Fibroblast of mammary gland (primary cell): ENCODE results near the gene MS4A10.

ENCODE experiments used
- DNase-seq: peaks from one replicate; pipeline ENCODE4 v3.0.0-alpha.2; 2010; ENCODE audit warnings: low read depth
- H3K4me3 ChIP-seq: 2 replicates; pipeline ENCODE4 v1.5.1; 2011; ENCODE audit warnings: low read depth, mild to moderate bottlenecking, low read length, moderate library complexity; ENCODE audit not compliant: control insufficient read depth
- TF ChIP-seq, protein P1 (sequence below): conservative IDR thresholded peaks from 2 replicates; pipeline ENCODE4 v1.5.1; 2011; ENCODE audit warnings: low read depth, low read length, inconsistent platforms; ENCODE audit not compliant: control insufficient read depth, insufficient read depth

MS4A10 gene

DNA sequence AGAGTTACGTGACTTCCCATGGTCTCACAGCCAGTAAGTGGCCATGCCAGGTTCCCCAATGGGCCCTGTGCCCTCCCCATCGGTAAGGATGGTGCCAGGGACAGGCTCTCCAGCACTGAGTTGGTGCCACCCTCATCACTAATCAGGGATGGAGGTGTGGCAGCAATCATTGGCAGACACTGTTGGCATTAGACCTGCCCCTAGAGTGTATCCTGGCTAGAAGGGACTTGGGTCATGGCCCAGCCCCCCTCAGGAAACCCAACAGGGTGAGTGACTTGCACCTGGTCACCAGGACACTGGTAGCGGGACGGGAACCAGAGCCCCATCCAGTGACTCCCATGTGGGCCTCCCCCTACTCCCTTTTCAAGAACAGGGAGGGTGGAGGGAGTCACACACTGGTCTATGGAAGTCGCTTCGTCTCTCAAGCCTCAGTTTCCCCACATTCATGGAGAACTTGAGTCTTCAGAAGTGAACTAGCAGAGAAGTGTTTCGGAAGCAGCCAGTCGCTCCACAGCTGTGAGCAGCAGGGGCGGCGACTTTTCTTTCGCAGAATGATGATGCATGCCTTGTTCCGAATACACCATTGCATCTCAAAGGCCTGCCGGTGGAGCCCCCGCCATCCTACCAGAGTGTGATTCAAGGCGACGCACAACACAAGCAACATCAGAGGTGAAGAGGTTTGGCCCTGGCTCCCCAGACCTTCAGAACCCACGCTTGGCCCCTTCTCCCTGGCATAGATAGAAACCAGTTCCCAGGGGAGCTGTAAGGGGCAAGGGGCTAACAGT, 12.9 kb downstream of the MS4A10 start:
- no peak for DNase-seq
- no peak overlapping the region for H3K4me3 ChIP-seq
- TF ChIP-seq, protein P1, sequence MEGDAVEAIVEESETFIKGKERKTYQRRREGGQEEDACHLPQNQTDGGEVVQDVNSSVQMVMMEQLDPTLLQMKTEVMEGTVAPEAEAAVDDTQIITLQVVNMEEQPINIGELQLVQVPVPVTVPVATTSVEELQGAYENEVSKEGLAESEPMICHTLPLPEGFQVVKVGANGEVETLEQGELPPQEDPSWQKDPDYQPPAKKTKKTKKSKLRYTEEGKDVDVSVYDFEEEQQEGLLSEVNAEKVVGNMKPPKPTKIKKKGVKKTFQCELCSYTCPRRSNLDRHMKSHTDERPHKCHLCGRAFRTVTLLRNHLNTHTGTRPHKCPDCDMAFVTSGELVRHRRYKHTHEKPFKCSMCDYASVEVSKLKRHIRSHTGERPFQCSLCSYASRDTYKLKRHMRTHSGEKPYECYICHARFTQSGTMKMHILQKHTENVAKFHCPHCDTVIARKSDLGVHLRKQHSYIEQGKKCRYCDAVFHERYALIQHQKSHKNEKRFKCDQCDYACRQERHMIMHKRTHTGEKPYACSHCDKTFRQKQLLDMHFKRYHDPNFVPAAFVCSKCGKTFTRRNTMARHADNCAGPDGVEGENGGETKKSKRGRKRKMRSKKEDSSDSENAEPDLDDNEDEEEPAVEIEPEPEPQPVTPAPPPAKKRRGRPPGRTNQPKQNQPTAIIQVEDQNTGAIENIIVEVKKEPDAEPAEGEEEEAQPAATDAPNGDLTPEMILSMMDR = no peak

DNA sequence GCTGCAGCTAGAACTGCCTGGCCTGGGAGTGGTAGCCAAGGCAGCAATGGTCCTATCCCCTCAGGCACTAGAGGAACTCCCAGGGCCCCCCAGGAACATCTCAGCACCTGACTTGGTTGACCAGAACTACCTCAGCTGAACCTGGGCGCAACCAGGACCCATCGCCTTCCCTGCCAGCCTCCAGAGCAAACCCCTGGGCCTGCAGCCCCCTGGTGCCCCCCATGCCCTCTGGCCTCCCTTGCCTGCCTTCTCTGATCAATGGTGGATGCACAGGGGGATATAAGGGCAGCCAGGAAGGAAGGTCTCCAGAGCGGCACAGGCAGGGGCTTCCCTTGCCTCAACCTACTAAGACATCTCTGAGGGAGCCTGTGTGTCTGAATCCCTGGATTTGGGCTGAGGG, 13.5 kb downstream of the MS4A10 start:
- TF ChIP-seq, protein P1 = no peak

DNA sequence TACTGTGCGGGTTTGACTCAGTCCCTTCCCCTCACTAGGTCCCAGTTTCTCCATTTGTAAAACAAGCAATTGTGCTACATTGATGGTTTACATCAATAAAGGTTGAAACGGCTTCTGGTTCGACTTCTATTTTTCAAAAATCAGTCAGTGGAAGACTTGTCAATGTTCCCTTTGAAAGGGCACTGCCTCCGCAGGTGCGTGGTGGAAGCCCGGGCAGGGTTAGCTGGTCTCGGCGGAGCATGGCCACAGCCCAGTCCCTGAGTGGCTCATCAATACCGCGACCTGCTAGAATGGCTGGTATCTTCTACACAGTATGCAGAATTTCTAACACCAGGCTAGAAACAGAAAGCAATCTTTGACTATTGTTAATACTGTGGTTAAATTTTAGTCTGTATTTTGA, 16.1 kb downstream of the MS4A10 start:
- TF ChIP-seq, protein P1 = no peak
- DNase-seq = no peak
- no peak overlapping the region for H3K4me3 ChIP-seq

More for the DNA sequence above, 13.5 kb downstream of the MS4A10 start:
- no peak for DNase-seq
- H3K4me3 ChIP-seq = no peak overlapping the region

DNA sequence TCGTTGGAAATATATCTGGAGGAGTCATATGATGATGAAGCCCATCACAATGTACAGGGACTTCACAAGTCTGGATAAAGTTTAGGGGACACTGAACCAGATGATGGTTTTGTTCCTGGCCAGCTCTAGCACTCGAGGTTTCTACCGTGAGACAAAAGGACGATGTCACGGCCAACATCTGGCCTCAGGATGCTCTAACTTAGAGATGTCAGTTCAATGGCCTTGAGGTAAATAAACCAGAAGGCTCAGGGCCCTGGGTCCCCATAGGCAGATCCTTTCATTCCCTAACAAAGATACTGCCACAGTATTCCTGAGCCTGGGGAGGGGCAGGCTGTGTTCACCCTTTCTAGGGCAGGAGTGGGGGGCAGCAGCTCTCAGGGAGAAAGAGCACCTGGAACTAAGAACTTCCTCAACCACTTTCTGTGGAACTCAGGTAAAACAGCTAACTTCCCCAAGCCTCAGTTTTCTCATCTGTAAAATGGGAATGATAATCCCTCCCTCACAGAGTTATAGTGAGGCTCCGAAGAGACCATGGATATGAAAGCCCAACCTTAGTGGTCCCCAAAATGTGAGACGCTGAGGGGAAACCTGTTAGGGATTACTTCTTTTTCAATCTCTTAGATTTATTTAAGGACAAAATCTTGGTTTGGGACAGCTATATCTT, 18.3 kb downstream of the MS4A10 start:
- TF ChIP-seq, protein P1 = no peak
- no peak overlapping the region for H3K4me3 ChIP-seq

DNA sequence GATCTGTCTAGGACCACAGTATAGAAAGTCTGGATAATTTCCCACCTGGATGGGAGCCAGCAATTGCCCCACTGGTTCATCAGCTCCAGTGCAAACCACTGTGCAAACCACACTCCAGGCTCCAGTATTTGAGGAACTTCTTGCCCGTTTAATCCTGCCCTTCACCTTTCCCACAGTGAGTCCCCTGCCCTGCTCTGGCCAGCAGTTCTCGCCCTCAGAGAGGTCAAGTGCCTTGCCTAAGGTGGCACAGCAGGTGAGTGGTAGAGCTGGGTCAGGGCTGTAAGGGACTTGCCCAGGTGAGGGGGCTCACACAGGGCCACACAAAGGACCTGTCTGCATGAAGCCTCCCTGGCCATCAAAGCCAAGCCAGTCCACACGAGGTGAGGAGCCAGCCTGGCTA, 24.1 kb downstream of the MS4A10 start:
- no peak overlapping the region for H3K4me3 ChIP-seq
- TF ChIP-seq, protein P1 = no peak
- no peak for DNase-seq

More for the DNA sequence above, 18.3 kb downstream of the MS4A10 start:
- DNase-seq = no peak

DNA sequence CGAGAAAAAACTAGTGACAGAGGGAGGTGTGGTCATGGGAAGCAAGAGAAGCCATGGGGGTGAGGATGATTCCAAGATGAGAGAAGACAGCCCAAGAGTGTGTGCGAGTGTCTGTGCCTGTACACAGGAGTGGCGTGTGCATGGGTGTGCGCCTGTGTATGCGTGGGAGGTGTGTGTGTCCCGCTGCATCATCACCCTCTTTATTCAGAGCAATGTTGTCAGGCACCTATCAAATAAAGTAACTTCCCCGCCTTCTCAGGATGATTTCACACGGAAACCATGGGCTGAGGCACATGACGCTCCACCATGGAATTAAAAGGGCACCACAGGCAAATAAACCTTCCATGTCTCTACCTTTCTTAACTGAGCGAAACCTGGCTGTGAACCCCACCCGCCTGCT, 24.6 kb downstream of the MS4A10 start:
- TF ChIP-seq, protein P1 = no peak
- no peak overlapping the region for H3K4me3 ChIP-seq
- no peak for DNase-seq
